ENCODE measurements around the gene STAP2. TPM values are rescaled to one million over a fixed set of nuclear protein-coding genes. Genes with fewer than 3 reads are reported as not detected.
"Not testable (repeated sequence)": the region's sequence is repeated elsewhere in the genome, so short reads cannot be mapped to it uniquely, and the experiment has no call there.

The STAP2 gene
- total and polyA plus RNA-seq, 8 donors = 20.7 to 250 (median 43.3) TPM; not detected in 1

DNA sequence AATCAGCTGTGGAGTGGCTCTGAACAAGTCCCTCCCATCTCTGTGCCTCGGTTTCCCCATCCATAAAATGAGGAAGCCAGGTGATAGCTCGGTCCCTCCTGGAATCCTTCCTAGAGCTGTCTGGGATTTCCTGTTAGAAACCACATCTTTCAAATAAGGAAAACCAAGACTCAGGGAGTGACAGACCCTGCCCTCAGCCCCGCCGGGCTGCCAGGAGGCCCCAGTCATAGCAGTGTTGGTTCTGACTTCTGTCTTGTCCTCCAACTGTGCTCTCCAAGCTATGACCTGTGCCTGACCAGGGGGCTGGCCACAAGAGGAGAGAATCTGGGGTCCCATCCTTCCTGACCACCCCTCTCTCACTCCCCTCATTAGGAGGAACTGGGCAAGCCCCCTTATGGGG lies 60.6 kb downstream of the STAP2 start:
- no peaks in the 10 kb centered on the region for H3K36me3 ChIP-seq
- no peak overlapping the region for H3K4me3 ChIP-seq
- intact Hi-C loops (cut with DNase I; ENCODE audit: low total_unique reads) = no loop called here
- TF ChIP-seq, protein P1, sequence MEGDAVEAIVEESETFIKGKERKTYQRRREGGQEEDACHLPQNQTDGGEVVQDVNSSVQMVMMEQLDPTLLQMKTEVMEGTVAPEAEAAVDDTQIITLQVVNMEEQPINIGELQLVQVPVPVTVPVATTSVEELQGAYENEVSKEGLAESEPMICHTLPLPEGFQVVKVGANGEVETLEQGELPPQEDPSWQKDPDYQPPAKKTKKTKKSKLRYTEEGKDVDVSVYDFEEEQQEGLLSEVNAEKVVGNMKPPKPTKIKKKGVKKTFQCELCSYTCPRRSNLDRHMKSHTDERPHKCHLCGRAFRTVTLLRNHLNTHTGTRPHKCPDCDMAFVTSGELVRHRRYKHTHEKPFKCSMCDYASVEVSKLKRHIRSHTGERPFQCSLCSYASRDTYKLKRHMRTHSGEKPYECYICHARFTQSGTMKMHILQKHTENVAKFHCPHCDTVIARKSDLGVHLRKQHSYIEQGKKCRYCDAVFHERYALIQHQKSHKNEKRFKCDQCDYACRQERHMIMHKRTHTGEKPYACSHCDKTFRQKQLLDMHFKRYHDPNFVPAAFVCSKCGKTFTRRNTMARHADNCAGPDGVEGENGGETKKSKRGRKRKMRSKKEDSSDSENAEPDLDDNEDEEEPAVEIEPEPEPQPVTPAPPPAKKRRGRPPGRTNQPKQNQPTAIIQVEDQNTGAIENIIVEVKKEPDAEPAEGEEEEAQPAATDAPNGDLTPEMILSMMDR (IDR thresholded peaks at IDR 0.05) = no peak
- no peak for TF ChIP-seq POLR2AphosphoS5 (IDR thresholded peaks at IDR 0.05)
- TF ChIP-seq EP300 (IDR thresholded peaks at IDR 0.05) = no peak
- no peak for TF ChIP-seq POLR2A (IDR thresholded peaks at IDR 0.05)
- H3K9me3 ChIP-seq = no peaks in the 10 kb centered on the region
- no peak for DNase-seq
- 15 to 36% (median 26%) methylated on average over 4 of the region's 4 CpGs for WGBS, 5 donors
- H3K27ac ChIP-seq = no peak overlapping the region
- peaks cover 11 to 27% (median 16%) of the 10 kb centered on the region in 4 donors for H3K4me1 ChIP-seq
- H3K27me3 ChIP-seq = peaks cover 15 to 61% (median 37%) of the 10 kb centered on the region in 3 donors

DNA sequence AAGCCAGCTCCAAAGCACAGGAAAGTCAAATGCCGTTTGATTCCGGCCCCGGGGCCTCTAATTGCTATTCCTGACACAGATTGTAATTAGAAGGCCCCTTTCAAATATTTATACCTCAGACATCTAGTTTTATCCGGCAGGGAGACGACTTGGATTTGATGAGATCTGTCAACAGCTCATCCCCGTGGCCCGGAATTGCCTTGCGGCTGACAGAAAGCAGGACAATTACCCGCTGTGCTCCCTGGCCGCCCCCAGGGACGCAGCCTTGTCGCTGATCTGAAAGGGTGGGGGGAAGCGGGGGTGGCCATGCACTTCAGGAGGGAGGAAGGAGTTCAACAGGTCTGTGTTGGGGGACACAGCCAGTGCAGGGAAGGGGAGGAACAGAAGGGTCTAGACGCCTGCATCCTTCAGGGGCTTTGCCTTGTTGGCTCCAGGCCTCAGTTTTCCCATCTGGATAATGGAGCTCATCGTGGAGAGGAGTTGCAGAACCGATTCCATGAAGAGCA lies 61.4 kb downstream of the STAP2 start:
- no peak for DNase-seq
- Histone ChIP-seq H3K27ac (no peak overlapping the region), H3K4me1 (peaks cover 11 to 27% (median 16%) of the 10 kb centered on the region in 4 donors), H3K27me3 (peaks cover 15 to 53% (median 37%) of the 10 kb centered on the region in 3 donors), H3K36me3 (peaks cover 0 to 4% (median 1%) of the 10 kb centered on the region in 4 donors), H3K4me3 (no peak overlapping the region), H3K9me3 (no peaks in the 10 kb centered on the region)
- TF ChIP-seq, protein P1 (IDR thresholded peaks at IDR 0.05) = no peak
- TF ChIP-seq POLR2A (IDR thresholded peaks at IDR 0.05) (no peak), EP300 (IDR thresholded peaks at IDR 0.05) (no peak), POLR2AphosphoS5 (IDR thresholded peaks at IDR 0.05) (no peak)
- intact Hi-C loops (cut with DNase I; ENCODE audit: low total_unique reads) = no loop called here
- 35 to 48% (median 40%) methylated on average over 16 of the region's 16 CpGs for WGBS, 5 donors

DNA sequence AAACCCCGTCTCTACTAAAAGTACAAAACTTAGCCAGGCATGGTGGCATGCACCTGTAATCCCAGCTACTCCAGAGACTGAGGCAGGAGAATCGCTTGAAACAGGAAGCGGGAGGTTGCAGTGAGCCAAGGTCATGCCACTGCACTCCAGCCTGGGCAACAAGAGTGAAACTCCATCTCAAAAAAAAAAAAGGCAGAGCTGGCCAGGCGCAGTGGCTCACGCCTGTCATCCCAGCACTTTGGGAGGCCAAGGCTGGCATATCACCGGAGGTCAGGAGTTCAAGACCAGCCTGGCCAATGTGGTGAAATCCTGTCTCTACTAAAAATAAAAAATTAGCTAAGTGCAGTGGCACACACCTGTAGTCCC lies 64.3 kb downstream of the STAP2 start:
- H3K27me3 ChIP-seq = peaks cover 6 to 24% (median 19%) of the 10 kb centered on the region in 3 donors
- WGBS, 5 donors = 80 to 88% (median 86%) methylated on average over 6 of the region's 6 CpGs

More for the DNA sequence above, 64.3 kb downstream of the STAP2 start:
- Histone ChIP-seq H3K36me3 (peaks cover 11 to 33% (median 30%) of the 10 kb centered on the region in 4 donors), H3K4me1 (peaks cover 5 to 12% (median 8%) of the 10 kb centered on the region in 4 donors)
- intact Hi-C loops (cut with DNase I; ENCODE audit: low total_unique reads); H3K27ac ChIP-seq; H3K9me3 ChIP-seq; DNase-seq; H3K4me3 ChIP-seq: not testable (repeated sequence)

Other genes with a start within 250 kb of the STAP2 start
- gene MAP2K2, start 214.7 kb downstream of the STAP2 start, total RNA-seq = 100 to 1,000 TPM in 1 of 5 donors, 10 to 100 TPM in 4; 53.4 to 447 (median 84.3) TPM
- gene MAP2K2, start 214.7 kb downstream of the STAP2 start, polyA plus RNA-seq = 100 to 1,000 TPM; 137 to 162 (median 147) TPM
- gene CREB3L3, start 185.2 kb downstream of the STAP2 start, total RNA-seq = 1 to 10 TPM in 2 of 5 donors, not detected in 3; 1.1 to 7.0 TPM
- under 1 TPM; 0.03 to 0.61 (median 0.12) TPM for gene CREB3L3, start 185.2 kb downstream of the STAP2 start, polyA plus RNA-seq
- 100 to 1,000 TPM in 2 of 5 donors, 10 to 100 TPM in 3; 14.0 to 160 (median 28.0) TPM for gene SIRT6, start 156.3 kb downstream of the STAP2 start, total RNA-seq
- gene SIRT6, start 156.3 kb downstream of the STAP2 start, polyA plus RNA-seq = 10 to 100 TPM; 17.7 to 23.9 (median 19.5) TPM
- gene ANKRD24, start 156.1 kb downstream of the STAP2 start, total RNA-seq = 1 to 10 TPM in 3 of 5 donors, under 1 TPM in 1, not detected in 1; 0.29 to 6.1 (median 3.8) TPM
- gene ANKRD24, start 156.1 kb downstream of the STAP2 start, polyA plus RNA-seq = 1 to 10 TPM; 1.6 to 2.3 (median 1.8) TPM
- gene EBI3, start 109.3 kb downstream of the STAP2 start, total RNA-seq = under 1 TPM in 1 of 5 donors, not detected in 4; 0.55 TPM
- gene EBI3, start 109.3 kb downstream of the STAP2 start, polyA plus RNA-seq = 1 to 10 TPM; 2.0 to 2.7 (median 2.7) TPM
- gene YJU2, start 91.7 kb downstream of the STAP2 start, total RNA-seq = 10 to 100 TPM in 3 of 5 donors, 1 to 10 TPM in 2; 3.5 to 48.4 (median 13.0) TPM
- 10 to 100 TPM; 26.0 to 34.7 (median 30.4) TPM for gene YJU2, start 91.7 kb downstream of the STAP2 start, polyA plus RNA-seq
- 1 to 10 TPM in 1 of 5 donors, not detected in 4; 7.0 TPM for gene SHD, start 59.6 kb downstream of the STAP2 start, total RNA-seq
- not detected for gene SHD, start 59.6 kb downstream of the STAP2 start, polyA plus RNA-seq
- 1 to 10 TPM in 1 of 5 donors, not detected in 4; 1.1 TPM for gene TMIGD2, start 36.4 kb downstream of the STAP2 start, total RNA-seq
- under 1 TPM in 1 of 3 donors, not detected in 2; 0.55 TPM for gene TMIGD2, start 36.4 kb downstream of the STAP2 start, polyA plus RNA-seq
- gene FSD1, start 34.2 kb downstream of the STAP2 start, total RNA-seq = 10 to 100 TPM in 1 of 5 donors, 1 to 10 TPM in 2, not detected in 2; 1.1 to 12.5 (median 2.3) TPM
- gene FSD1, start 34.2 kb downstream of the STAP2 start, polyA plus RNA-seq = 1 to 10 TPM in 1 of 3 donors, under 1 TPM in 1, not detected in 1; 0.31 to 1.3 TPM
- 10 to 100 TPM in 2 of 5 donors, 1 to 10 TPM in 3; 2.2 to 24.5 (median 8.3) TPM for gene MPND, start 4.7 kb upstream of the STAP2 start, total RNA-seq
- gene MPND, start 4.7 kb upstream of the STAP2 start, polyA plus RNA-seq = 10 to 100 TPM; 20.4 to 25.0 (median 22.0) TPM
- gene SH3GL1, start 61.7 kb upstream of the STAP2 start, total RNA-seq = 100 to 1,000 TPM in 1 of 5 donors, 10 to 100 TPM in 4; 14.8 to 111 (median 26.3) TPM
- gene SH3GL1, start 61.7 kb upstream of the STAP2 start, polyA plus RNA-seq = 10 to 100 TPM; 44.9 to 48.5 (median 46.0) TPM
- 100 to 1,000 TPM in 1 of 5 donors, 10 to 100 TPM in 1, 1 to 10 TPM in 3; 1.8 to 100 (median 9.8) TPM for gene CHAF1A, start 63.8 kb upstream of the STAP2 start, total RNA-seq
- 1 to 10 TPM; 5.4 to 7.2 (median 5.8) TPM for gene CHAF1A, start 63.8 kb upstream of the STAP2 start, polyA plus RNA-seq
- gene UBXN6, start 119.0 kb upstream of the STAP2 start, total RNA-seq = 100 to 1,000 TPM in 1 of 5 donors, 10 to 100 TPM in 4; 19.3 to 208 (median 73.7) TPM
- 100 to 1,000 TPM; 112 to 148 (median 138) TPM for gene UBXN6, start 119.0 kb upstream of the STAP2 start, polyA plus RNA-seq
- gene HDGFL2, start 133.5 kb upstream of the STAP2 start, total RNA-seq = 10 to 100 TPM; 26.8 to 85.2 (median 33.9) TPM
- 100 to 1,000 TPM in 1 of 3 donors, 10 to 100 TPM in 2; 25.5 to 127 (median 55.5) TPM for gene HDGFL2, start 133.5 kb upstream of the STAP2 start, polyA plus RNA-seq
- gene PLIN4, start 179.7 kb upstream of the STAP2 start, total RNA-seq = 10 to 100 TPM in 3 of 5 donors, 1 to 10 TPM in 2; 9.0 to 64.7 (median 24.9) TPM
- gene PLIN4, start 179.7 kb upstream of the STAP2 start, polyA plus RNA-seq = 10 to 100 TPM in 1 of 3 donors, 1 to 10 TPM in 2; 3.5 to 13.2 (median 6.8) TPM
- gene PLIN5, start 196.4 kb upstream of the STAP2 start, total RNA-seq = 100 to 1,000 TPM in 1 of 5 donors, 10 to 100 TPM in 2, 1 to 10 TPM in 2; 1.4 to 114 (median 37.8) TPM
- 10 to 100 TPM; 23.8 to 37.9 (median 25.3) TPM for gene PLIN5, start 196.4 kb upstream of the STAP2 start, polyA plus RNA-seq
- 10 to 100 TPM in 1 of 5 donors, 1 to 10 TPM in 3, not detected in 1; 4.2 to 17.2 (median 7.3) TPM for gene LRG1, start 201.2 kb upstream of the STAP2 start, total RNA-seq
- gene LRG1, start 201.2 kb upstream of the STAP2 start, polyA plus RNA-seq = 10 to 100 TPM in 2 of 3 donors, 1 to 10 TPM in 1; 2.1 to 23.3 (median 16.1) TPM
- 1 to 10 TPM in 4 of 5 donors, not detected in 1; 1.2 to 6.7 (median 2.1) TPM for gene SEMA6B, start 220.9 kb upstream of the STAP2 start, total RNA-seq
- gene SEMA6B, start 220.9 kb upstream of the STAP2 start, polyA plus RNA-seq = 1 to 10 TPM; 1.7 to 2.1 (median 1.9) TPM

All from stomach (tissue), 9 donors.